Gastroesophageal sphincter (tissue), 4 donors: ENCODE data around the gene BASP1. TPM values are rescaled to one million over a fixed set of nuclear protein-coding genes. Genes with fewer than 3 reads are reported as not detected.

Experiments used
- ATAC-seq: fragments of 150-250 bp; one replicate; pipeline ENCODE4 v1.9.1; 2016; ENCODE audit warnings: mild to moderate bottlenecking, moderate library complexity
- H3K27ac ChIP-seq, 4 donors: fragments of 200-600 bp; sonication (generic) in 3 of 4; 1 replicate in 3 of 4; 2 replicates in 1 of 4; pipeline ENCODE4 v1.5.1; 2016 to 2019
- H3K27me3 ChIP-seq: fragments of 200-600 bp; sonication (generic); one replicate; pipeline ENCODE4 v1.5.1; 2019
- H3K36me3 ChIP-seq, 2 donors: fragments of 200-600 bp; sonication (generic); one replicate each; pipeline ENCODE4 v1.5.1; 2019; ENCODE audit warnings: control low read depth in 1 of 2
- H3K4me1 ChIP-seq, 3 donors: fragments of 200-600 bp; sonication (generic); 1 replicate in 2 of 3; 2 replicates in 1 of 3; pipeline ENCODE4 v1.5.1; 2016 to 2019; ENCODE audit warnings: control low read depth in 2 of 3
- H3K4me3 ChIP-seq, 2 donors: fragments of 200-600 bp; sonication (generic); one replicate each; pipeline ENCODE4 v1.5.1; 2019; ENCODE audit warnings: mild to moderate bottlenecking in 1 of 2, moderate library complexity in 1 of 2
- H3K9me3 ChIP-seq, 3 donors: fragments of 200-600 bp; sonication (generic); one replicate each; pipeline ENCODE4 v1.5.1; 2017 to 2019; ENCODE audit warnings: control low read depth in 2 of 3
- EP300 ChIP-seq: sonication (generic); formaldehyde crosslinking; IDR thresholded peaks from one replicate; pipeline ENCODE4 v1.6.1; 2017; ENCODE audit warnings: antibody characterized with exemption, mild to moderate bottlenecking
- POLR2A ChIP-seq, 2 donors: fragments of 450-650 bp; IDR thresholded peaks; one replicate each; pipeline ENCODE4 v1.6.1; 2017; ENCODE audit warnings: antibody characterized with exemption in 2 of 2, mild to moderate bottlenecking in 2 of 2, moderate library complexity in 1 of 2
- POLR2AphosphoS5 ChIP-seq: sonication (generic); formaldehyde crosslinking; IDR thresholded peaks from one replicate; pipeline ENCODE4 v1.6.1; 2017; ENCODE audit warnings: antibody characterized with exemption
- WGBS, 2 donors: methylation state at CpG; one replicate each; pipeline ENCODE4 v1.1.5; 2018; ENCODE audit warnings: low coverage in 1 of 2; 5-methylcytosine and 5-hydroxymethylcytosine counted together
- total RNA-seq, 4 donors: library from RNA; depleted of rRNA; stranded (reverse); fragments of >200 nt; gene quantifications; one replicate each; pipeline ENCODE4 v1.1.0, GENCODE V29; 2016
- TF ChIP-seq, protein P1 (sequence below), 4 experiments: fragments of 200-600 bp in 2 of 4; fragments of 450-650 bp in 2 of 4; sonication (generic) in 1 of 4; IDR thresholded peaks; one replicate each; pipeline ENCODE4 v1.5.1; 2017 to 2019; ENCODE audit warnings: antibody characterized with exemption in 4 of 4, mild to moderate bottlenecking in 2 of 4, moderate library complexity in 2 of 4

The BASP1 gene
- total RNA-seq, 4 donors from 2014 or later = 0.31 to 12.9 (median 5.5) TPM

DNA sequence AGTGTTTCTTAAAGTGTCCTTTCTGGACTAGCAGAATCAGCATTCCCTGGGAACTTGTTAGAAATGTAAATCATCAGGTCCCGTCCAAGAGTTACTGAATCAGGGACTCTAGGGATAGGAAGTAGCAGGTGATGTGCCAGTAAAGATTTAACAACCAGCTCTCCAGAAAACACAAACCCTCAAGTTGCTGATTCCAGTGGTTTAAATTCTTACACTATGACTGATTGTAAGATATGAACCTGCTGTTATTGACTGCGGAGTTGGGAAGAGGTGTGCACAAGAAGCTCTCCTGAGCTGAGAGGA is 39.1 kb upstream of the BASP1 start:
- no peaks in the 10 kb centered on the region for H3K9me3 ChIP-seq
- no peaks in the 10 kb centered on the region for H3K36me3 ChIP-seq
- H3K4me1 ChIP-seq = no peaks in the 10 kb centered on the region
- H3K27me3 ChIP-seq = no peaks in the 10 kb centered on the region
- TF ChIP-seq, protein P1, sequence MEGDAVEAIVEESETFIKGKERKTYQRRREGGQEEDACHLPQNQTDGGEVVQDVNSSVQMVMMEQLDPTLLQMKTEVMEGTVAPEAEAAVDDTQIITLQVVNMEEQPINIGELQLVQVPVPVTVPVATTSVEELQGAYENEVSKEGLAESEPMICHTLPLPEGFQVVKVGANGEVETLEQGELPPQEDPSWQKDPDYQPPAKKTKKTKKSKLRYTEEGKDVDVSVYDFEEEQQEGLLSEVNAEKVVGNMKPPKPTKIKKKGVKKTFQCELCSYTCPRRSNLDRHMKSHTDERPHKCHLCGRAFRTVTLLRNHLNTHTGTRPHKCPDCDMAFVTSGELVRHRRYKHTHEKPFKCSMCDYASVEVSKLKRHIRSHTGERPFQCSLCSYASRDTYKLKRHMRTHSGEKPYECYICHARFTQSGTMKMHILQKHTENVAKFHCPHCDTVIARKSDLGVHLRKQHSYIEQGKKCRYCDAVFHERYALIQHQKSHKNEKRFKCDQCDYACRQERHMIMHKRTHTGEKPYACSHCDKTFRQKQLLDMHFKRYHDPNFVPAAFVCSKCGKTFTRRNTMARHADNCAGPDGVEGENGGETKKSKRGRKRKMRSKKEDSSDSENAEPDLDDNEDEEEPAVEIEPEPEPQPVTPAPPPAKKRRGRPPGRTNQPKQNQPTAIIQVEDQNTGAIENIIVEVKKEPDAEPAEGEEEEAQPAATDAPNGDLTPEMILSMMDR (IDR thresholded peaks at IDR 0.05) = no peak
- TF ChIP-seq POLR2AphosphoS5 (no peak), EP300 (no peak), POLR2A (IDR thresholded peaks at IDR 0.05) (no peak)
- no peak for ATAC-seq
- no peak overlapping the region for H3K27ac ChIP-seq
- 63% methylated on average over 2 of the region's 2 CpGs; no CpG with 5 or more reads in 1 of the 2 donors for WGBS, 2 donors
- no peak overlapping the region for H3K4me3 ChIP-seq

DNA sequence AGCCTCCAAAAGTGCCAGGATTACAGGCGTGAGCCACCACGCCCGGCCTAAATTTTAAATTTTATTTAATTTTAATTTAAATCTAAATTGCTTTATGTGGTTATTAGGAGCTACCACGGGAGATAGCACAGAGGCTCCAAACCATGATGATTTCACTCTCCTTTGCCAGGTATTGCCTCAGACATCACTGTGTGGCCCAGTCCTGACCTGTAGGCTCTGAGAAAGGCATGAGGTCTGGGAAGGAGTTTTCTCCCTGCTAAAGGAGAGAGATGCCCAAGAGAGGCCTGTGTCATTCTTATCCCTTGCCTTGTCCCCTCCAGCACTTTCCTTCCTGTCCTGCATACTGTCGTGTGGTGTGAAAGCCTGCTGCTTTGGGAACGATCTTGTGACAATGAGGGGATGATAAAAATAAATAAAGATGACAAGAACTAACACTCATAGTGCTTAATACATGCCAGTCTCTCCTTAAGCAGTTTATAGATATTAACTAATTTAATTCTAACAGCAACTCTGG is 37.0 kb upstream of the BASP1 start:
- WGBS, 2 donors = 96% methylated on average over 6 of the region's 6 CpGs; no CpG with 5 or more reads in 1 of the 2 donors
- Histone ChIP-seq H3K4me1 (peaks cover 0 to 3% (median 0%) of the 10 kb centered on the region in 3 donors), H3K36me3 (no peaks in the 10 kb centered on the region), H3K4me3 (no peak overlapping the region), H3K27me3 (no peaks in the 10 kb centered on the region), H3K9me3 (no peaks in the 10 kb centered on the region), H3K27ac (no peak overlapping the region)
- no peak for ATAC-seq
- TF ChIP-seq EP300 = no peak
- TF ChIP-seq POLR2AphosphoS5 = no peak
- TF ChIP-seq POLR2A (IDR thresholded peaks at IDR 0.05) = no peak
- TF ChIP-seq, protein P1 (IDR thresholded peaks at IDR 0.05) = no peak

DNA sequence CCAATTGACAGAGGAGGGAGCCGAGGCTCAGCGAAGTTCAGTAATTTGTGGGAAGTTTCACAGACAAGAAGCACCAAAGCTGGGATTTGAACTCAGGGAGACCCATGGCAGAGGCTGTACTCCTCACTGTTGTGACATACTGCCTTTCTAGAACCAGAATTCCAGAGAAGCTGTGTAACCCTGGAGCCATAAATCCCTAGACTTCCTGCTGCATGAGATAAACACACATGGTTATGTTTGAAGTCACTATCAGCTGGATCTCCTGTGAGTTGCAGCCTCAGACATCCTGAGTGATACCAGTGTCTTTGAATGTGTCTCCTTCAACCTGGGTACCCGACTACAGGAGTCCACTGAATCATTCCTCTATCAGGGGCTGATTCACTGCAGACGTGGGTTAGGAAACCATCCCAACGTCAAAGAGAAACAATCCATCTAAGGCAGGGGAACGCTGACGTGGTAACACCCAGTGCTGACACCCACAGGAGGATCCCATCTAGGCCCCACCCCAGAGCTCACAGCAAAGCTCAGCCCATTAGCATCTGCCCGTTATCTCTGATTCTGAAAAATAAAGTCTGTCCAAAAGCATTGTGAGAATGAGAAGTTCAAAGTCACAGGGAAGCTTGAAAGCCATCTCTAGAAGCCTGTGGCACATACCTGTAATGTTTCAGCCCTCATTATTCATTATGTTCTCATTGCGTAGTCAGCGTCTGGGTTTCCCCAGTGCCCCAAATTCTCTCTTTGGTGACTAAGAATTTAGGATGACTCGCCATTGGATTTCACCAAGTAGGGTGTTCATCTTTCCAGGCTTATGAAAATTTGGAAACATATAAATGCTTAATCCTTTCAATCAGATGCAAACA is 36.3 kb upstream of the BASP1 start:
- Histone ChIP-seq H3K4me1 (peaks cover 0 to 10% (median 0%) of the 10 kb centered on the region in 3 donors), H3K27me3 (no peaks in the 10 kb centered on the region), H3K36me3 (no peaks in the 10 kb centered on the region), H3K4me3 (no peak overlapping the region), H3K9me3 (no peaks in the 10 kb centered on the region), H3K27ac (no peak overlapping the region)
- ATAC-seq = peak; percentile 41
- TF ChIP-seq POLR2AphosphoS5 (no peak), POLR2A (IDR thresholded peaks at IDR 0.05) (no peak), EP300 (no peak)
- TF ChIP-seq, protein P1 (IDR thresholded peaks at IDR 0.05) = no peak
- WGBS, 2 donors = 75 to 80% methylated on average over 6 of the region's 11 CpGs

DNA sequence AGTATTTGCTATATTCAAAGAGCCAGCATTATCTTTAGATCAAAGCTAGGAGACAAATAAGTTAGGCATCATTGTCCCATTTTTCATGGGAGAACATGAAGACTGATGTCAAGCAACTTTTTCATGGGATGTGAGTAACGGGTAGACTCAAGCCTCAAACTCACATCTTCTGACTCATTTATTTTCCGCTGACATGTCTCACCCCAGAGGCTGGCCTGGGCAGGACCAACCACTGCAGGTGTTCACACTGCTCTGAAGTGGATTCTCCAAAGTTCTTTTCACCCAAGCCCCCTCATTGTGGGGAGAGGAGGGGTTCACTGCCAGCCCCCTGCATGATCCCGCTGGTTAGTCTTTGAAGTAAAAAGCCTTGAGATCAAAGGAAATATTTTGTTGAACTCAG is 34.9 kb upstream of the BASP1 start:
- TF ChIP-seq EP300 = no peak
- Histone ChIP-seq H3K27me3 (no peaks in the 10 kb centered on the region), H3K36me3 (no peaks in the 10 kb centered on the region), H3K27ac (no peak overlapping the region), H3K4me3 (no peak overlapping the region), H3K4me1 (peaks cover 0 to 16% (median 0%) of the 10 kb centered on the region in 3 donors), H3K9me3 (no peaks in the 10 kb centered on the region)
- ATAC-seq = no peak
- 91 to 93% methylated on average over 3 of the region's 3 CpGs for whole genome bisulfite sequencing, 2 donors

DNA sequence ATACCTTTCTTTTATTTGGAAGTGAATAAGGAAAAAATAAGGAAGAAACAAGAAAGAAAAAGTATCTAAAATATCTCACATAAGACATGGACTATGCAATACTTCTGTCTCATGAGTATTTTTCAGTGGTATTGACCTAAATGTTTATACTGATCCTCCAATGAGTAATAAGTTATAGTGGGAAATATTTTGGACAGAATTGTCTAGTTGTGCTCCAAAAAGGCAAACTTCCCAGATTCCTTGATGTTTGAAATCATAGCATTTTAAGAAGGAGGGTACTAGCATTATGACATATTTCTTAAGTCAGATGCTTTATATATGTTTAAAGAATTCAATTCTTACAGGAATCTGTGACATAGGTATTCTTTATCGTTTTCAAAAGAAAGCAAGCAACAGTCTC is 34.5 kb upstream of the BASP1 start:
- H3K4me1 ChIP-seq = peaks cover 0 to 16% (median 0%) of the 10 kb centered on the region in 3 donors
- H3K9me3 ChIP-seq = no peaks in the 10 kb centered on the region
- H3K27me3 ChIP-seq = no peaks in the 10 kb centered on the region
- TF ChIP-seq POLR2AphosphoS5 = no peak
- no peak for TF ChIP-seq POLR2A (IDR thresholded peaks at IDR 0.05)
- TF ChIP-seq EP300 = no peak
- TF ChIP-seq, protein P1 (IDR thresholded peaks at IDR 0.05) = no peak
- 77 to 92% methylated on average over 1 of the region's 1 CpG for WGBS, 2 donors
- no peak overlapping the region for H3K4me3 ChIP-seq
- no peak for ATAC-seq
- no peak overlapping the region for H3K27ac ChIP-seq
- H3K36me3 ChIP-seq = no peaks in the 10 kb centered on the region
